Motor neuron (in vitro differentiated cells): Measurements from ENCODE around the gene ZNF10. TPM values are rescaled to one million over a fixed set of nuclear protein-coding genes. Genes with fewer than 3 reads are reported as not detected.
A peak's percentile ranks its signal among the peaks of the same experiment; 100 is the strongest.

Source experiments
- ATAC-seq, 8 experiments: fragments of 200-7000 bp; cut with Tn5 transposase; replicated peaks in 6 of 8; 2 replicates each; pipeline ENCODE4 v1.8.0; 2021; ENCODE audit warnings: mild to moderate bottlenecking in 8 of 8, moderate library complexity in 8 of 8
- H3K27ac ChIP-seq, 2 donors: fragments of 250-450 bp; sonication (Bioruptor Pico); 2 replicates each; pipeline ENCODE4 v1.9.0; 2021; ENCODE audit warnings: antibody characterized with exemption in 2 of 2, mild to moderate bottlenecking in 2 of 2, moderate library complexity in 1 of 2
- H3K4me1 ChIP-seq, 2 donors: fragments of 250-450 bp; sonication (Bioruptor Pico); replicated peaks in 1 of 2; 2 replicates each; pipeline ENCODE4 v1.6.1; 2021; ENCODE audit warnings: antibody characterized with exemption in 2 of 2, mild to moderate bottlenecking in 2 of 2, moderate library complexity in 1 of 2
- H3K4me3 ChIP-seq, 5 donors: fragments of 250-450 bp; sonication (Bioruptor Pico); 2 replicates each; pipeline ENCODE4 v1.9.0; 2021; ENCODE audit warnings: antibody characterized with exemption in 5 of 5, mild to moderate bottlenecking in 5 of 5, moderate library complexity in 4 of 5
- WGBS, 10 experiments: fragments of 450-650 bp; shearing (Covaris generic); methylation state at CpG; one replicate each; pipeline ENCODE4 v1.0.0; 2022; 5-methylcytosine and 5-hydroxymethylcytosine counted together
- in situ Hi-C, 9 experiments: fragments of 400-800 bp; cut with MboI; loops; one replicate each; pipeline ENCODE4 v1.15.0; 2021; ENCODE audit warnings: low sequenced_read_pairs in 9 of 9, low pct_unique_long_range_greater_than_20kb in 2 of 9; ENCODE audit not compliant: unreplicated experiment in 9 of 9
- total RNA-seq, 8 experiments: library from RNA; unstranded; fragments of 300-600 nt; gene quantifications; 2 replicates each; pipeline versions ENCODE4 v1.2.3 to v1.2.4, GENCODE V29; 2022

ZNF10 gene
- total RNA-seq, 8 experiments from 2014 or later: 8.6 to 30.4 (median 25.4) TPM

DNA sequence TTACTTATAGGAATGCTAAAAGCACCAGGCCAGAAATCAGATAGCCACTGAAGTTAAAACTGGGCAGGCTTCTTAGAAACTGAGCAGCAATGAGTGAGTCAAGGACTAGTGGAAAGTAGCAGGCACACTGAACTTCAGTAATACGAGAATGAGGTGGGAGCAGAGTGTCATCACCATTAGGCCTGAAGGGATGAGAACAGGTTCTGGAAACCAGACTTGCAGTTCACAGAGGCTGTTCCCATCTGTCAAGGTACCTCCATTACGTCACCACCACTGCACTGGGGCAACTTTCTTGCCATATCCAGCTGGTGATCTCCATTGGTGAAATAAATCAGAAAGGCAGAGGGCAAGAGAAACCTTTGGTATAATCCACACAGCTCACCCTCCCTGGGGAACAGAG is 15.6 kb downstream of the ZNF10 start:
- H3K27ac ChIP-seq: no peak overlapping the region
- no peak for ATAC-seq
- no peaks in the 10 kb centered on the region for H3K4me1 ChIP-seq
- in situ Hi-C loops: no loop called here
- WGBS, 10 experiments: 50 to 100% (median 94%) methylated on average over 1 to 2 of the region's 2 CpGs; no CpG with 5 or more reads in 2 of the 10 experiments
- no peak overlapping the region for H3K4me3 ChIP-seq

DNA sequence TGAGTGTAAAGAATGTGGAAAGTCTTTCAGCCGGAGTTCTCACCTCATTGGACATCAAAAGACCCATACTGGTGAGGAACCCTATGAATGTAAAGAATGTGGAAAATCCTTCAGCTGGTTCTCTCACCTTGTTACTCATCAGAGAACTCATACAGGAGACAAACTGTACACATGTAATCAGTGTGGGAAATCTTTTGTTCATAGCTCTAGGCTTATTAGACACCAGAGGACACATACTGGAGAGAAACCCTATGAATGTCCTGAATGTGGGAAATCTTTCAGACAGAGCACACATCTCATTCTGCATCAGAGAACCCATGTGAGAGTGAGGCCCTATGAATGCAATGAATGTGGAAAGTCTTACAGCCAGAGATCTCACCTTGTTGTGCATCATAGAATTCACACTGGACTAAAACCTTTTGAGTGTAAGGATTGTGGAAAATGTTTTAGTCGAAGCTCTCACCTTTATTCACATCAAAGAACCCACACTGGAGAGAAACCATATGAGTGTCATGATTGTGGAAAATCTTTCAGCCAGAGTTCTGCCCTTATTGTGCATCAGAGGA is 25.8 kb downstream of the ZNF10 start:
- in situ Hi-C loops: no loop called here
- no peak overlapping the region for H3K4me3 ChIP-seq
- ATAC-seq: no peak
- WGBS, 10 experiments: 46 to 100% (median 100%) methylated on average over 1 to 2 of the region's 2 CpGs; no CpG with 5 or more reads in 3 of the 10 experiments
- no peak overlapping the region for H3K27ac ChIP-seq
- no peaks in the 10 kb centered on the region for H3K4me1 ChIP-seq

DNA sequence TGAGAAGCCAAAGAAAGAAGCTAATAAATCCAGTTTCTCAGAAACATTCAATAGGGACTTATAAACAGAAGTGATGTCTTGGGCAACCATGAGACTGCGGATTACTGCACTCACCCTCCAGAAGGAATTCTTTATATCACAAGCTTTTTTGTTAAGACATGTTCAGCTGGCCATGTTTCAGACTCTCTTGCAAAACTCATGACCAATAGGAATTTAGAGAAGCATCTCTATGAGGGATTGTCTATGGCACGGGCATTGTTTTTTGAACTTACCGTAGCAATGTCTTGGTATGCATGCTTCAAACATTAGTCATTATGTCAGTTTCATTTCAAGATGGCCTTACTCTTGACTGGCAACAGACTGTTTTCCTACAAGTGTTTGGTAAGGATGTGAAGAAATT is 35.3 kb downstream of the ZNF10 start:
- WGBS, 10 experiments: 15 to 94% (median 83%) methylated on average over 1 to 3 of the region's 3 CpGs; no CpG with 5 or more reads in 2 of the 10 experiments
- in situ Hi-C loops: no loop called here
- H3K4me3 ChIP-seq: no peak overlapping the region
- no peaks in the 10 kb centered on the region for H3K4me1 ChIP-seq
- ATAC-seq: no peak
- no peak overlapping the region for H3K27ac ChIP-seq

DNA sequence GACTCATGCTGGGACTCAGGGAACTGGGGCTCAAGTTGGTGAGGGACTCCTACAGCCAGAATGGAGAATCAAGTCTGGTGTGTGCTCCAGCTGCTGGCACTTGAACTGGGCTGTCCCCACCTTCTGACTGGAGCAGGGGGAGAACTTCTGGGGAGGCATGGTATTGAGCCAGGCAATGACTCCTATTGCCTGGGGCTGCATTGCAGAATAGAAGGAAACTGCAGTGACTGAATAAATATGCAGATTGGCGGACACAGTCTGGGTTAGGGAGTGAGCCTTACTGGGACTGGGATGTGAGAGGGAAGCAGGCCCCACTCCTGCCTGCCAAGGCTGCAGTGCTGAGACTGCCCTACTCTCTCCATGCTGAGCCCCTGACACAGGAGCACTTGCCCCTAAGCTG is 42.1 kb downstream of the ZNF10 start:
- whole genome bisulfite sequencing, 10 experiments: no CpG with 5 or more reads among the region's 1 CpG

DNA sequence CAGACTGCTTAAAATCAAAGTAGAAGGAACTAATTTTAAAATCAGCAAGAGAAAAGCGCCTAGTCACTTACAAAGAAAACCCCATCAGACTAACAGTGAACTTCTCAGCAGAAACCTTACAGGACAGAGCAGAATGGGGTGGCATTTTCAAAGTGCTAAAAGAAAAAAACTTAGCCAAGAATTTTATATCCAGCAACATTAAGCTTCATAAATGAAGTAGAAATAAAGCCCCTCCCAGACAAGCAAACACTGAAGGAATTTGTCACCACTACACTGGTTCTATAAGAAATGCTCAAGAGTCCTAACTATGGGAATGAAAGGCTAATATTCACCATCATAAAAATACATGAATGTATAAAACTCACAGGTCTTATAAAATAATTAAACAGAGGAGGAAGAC is 44.5 kb downstream of the ZNF10 start:
- ATAC-seq: no peak
- H3K27ac ChIP-seq: no peak overlapping the region
- H3K4me3 ChIP-seq: no peak overlapping the region
- in situ Hi-C loops: no loop called here
- 0 to 100% (median 50%) methylated on average over 1 of the region's 1 CpG; no CpG with 5 or more reads in 1 of the 10 experiments for WGBS, 10 experiments
- no peaks in the 10 kb centered on the region for H3K4me1 ChIP-seq

More for the DNA sequence above, 42.1 kb downstream of the ZNF10 start:
- Histone ChIP-seq H3K4me1 (no peaks in the 10 kb centered on the region), H3K4me3 (no peak overlapping the region), H3K27ac (no peak overlapping the region)
- in situ Hi-C loops: no loop called here
- ATAC-seq: peak in 1 of 8 experiments; percentile 74

DNA sequence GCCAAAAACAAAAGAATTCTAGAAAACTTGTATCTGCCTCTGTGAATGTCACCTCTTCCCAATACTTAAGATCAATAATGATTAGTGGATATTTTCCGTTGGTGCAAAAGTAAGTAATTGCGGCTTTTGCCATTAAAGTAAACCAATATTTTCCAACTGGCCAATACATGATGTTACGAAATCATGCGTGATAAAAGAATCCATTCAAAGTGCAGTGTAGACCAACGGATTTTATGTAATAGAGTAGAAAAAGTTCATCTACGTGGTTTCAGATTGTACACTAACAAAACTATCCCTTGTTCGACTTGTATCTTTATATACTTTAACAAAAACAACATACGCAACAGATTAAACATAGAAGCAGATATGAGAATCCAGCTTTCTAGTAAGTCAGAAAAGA is 50.2 kb downstream of the ZNF10 start:
- no peak for ATAC-seq
- Histone ChIP-seq H3K4me3 (no peak overlapping the region), H3K27ac (no peak overlapping the region), H3K4me1 (peaks cover 0 to 5% of the 10 kb centered on the region in 2 donors)
- WGBS, 10 experiments: 78 to 100% (median 95%) methylated on average over 3 to 8 of the region's 8 CpGs
- in situ Hi-C loops: no loop called here

DNA sequence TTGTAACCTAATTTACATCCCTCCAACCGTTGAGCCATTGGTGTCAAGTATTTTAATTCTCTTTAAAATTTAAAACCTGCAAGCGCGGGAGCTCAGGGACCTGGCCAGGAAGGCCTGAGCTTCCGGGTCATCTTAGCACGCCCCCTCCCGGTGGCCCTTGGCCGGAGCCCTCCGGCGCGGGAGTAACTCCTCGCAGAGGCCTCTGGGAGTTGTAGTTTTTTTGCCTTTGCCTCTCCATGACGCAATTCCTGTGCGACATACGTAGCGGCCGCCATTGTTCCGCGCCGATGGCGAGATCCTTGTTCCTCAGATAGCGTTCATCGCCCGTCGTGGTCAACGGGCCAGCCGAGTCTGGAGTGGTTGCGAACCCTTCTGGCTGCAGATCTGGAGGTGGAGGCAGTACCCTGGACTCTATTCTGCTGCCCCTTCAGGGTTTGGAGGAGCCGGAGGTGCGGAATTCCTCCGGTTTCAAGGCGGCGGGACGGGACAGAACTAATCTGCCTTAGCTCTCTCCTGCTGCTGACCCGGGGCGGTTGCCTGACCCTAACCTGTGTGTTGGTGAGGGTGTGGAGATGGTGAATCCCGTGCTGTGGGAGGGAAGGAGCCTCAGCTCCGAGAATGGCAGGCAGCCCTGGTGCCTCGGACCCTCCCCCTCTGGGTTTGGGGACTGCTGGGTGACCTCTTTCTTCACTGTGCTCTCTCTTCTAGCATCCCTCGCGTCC is 51.0 kb downstream of the ZNF10 start, which contains the start of gene ZNF268:
TSS of gene ZNF268 (plus strand) at position 258 of the 722 bp plus-strand sequence. CDS start 503 bp downstream, outside the sequence.
- Histone ChIP-seq H3K27ac (peak within 1 kb of the TSS; percentile 86 to 90), H3K4me1 (peaks cover 0 to 5% of the 10 kb centered on the region in 2 donors), H3K4me3 (peak within 1 kb of the TSS; percentile 67 to 92 (median 88))
- peak; percentile 92 to 99 (median 97) for ATAC-seq
- in situ Hi-C loops: no loop called here
- 3 to 33% (median 5%) methylated on average over 2 to 16 of the region's 40 CpGs; no CpG with 5 or more reads in 3 of the 10 experiments for WGBS, 10 experiments

DNA sequence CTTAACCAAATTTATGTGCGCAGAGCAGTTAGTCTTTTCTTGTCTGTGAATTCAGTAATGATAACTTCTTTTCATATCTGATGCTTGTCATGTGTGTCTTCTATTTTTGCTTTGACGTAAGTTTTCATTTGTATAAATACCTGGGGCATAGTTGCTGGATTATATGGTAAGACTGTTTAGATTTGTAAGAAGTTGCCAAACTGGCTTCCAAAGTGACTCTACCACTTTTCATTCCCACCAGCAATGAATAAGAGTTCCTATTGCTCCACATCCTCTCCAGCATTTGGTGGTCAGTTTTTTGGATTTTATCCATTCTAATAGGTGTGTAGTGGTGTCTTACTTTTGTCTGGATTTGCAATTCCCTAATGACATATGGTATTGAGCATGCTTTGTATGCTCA is 59.7 kb downstream of the ZNF10 start:
- H3K4me3 ChIP-seq: no peak overlapping the region
- ATAC-seq: no peak
- 90 to 100% (median 100%) methylated on average over 1 to 2 of the region's 2 CpGs; no CpG with 5 or more reads in 1 of the 10 experiments for WGBS, 10 experiments

DNA sequence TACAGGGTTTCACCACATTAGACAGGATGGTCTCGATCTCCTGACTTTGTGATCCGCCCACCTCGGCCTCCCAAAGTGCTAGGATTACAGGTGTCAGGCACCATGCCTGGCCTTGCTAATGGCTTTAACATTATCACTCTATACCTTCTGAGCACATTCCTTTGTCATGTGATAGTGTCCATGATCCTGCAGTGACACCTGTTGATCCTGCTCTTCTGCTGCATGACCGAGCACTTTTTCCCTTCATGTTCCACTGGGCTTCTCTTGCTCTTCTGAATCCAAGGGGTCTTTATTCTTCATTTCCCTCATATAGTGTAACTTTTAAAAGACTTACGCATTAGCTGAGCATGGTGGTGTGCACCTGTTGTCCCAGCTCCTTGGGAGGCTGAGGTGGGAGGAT is 62.4 kb downstream of the ZNF10 start:
- Histone ChIP-seq H3K4me1 (no peaks in the 10 kb centered on the region), H3K4me3 (no peak overlapping the region), H3K27ac (no peak overlapping the region)
- ATAC-seq: no peak
- in situ Hi-C loops: no loop called here
- 83 to 100% (median 97%) methylated on average over 2 to 5 of the region's 5 CpGs; no CpG with 5 or more reads in 2 of the 10 experiments for WGBS, 10 experiments

More for the DNA sequence above, 59.7 kb downstream of the ZNF10 start:
- in situ Hi-C loops: no loop called here
- Histone ChIP-seq H3K27ac (no peak overlapping the region), H3K4me1 (no peaks in the 10 kb centered on the region)

DNA sequence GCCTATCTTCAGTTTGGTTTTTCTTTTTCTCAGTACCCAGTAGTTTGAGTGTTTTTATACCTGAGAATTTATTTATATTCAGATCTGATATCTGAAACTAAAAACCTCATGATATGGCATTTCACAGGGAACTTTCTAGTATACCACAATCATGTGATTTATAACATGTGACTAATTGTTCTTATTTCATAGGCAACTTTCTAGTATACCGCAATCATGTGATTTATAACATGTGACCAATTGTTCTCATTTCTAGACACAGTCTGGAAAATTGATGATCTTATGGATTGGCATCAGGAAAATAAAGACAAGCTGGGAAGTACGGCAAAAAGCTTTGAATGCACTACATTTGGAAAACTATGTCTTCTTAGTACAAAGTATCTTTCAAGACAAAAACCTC is 71.5 kb downstream of the ZNF10 start:
- no peaks in the 10 kb centered on the region for H3K4me1 ChIP-seq
- ATAC-seq: no peak
- H3K27ac ChIP-seq: no peak overlapping the region
- in situ Hi-C loops: no loop called here
- H3K4me3 ChIP-seq: no peak overlapping the region
- WGBS, 10 experiments: 39 to 100% (median 58%) methylated on average over 1 to 2 of the region's 2 CpGs; no CpG with 5 or more reads in 1 of the 10 experiments

DNA sequence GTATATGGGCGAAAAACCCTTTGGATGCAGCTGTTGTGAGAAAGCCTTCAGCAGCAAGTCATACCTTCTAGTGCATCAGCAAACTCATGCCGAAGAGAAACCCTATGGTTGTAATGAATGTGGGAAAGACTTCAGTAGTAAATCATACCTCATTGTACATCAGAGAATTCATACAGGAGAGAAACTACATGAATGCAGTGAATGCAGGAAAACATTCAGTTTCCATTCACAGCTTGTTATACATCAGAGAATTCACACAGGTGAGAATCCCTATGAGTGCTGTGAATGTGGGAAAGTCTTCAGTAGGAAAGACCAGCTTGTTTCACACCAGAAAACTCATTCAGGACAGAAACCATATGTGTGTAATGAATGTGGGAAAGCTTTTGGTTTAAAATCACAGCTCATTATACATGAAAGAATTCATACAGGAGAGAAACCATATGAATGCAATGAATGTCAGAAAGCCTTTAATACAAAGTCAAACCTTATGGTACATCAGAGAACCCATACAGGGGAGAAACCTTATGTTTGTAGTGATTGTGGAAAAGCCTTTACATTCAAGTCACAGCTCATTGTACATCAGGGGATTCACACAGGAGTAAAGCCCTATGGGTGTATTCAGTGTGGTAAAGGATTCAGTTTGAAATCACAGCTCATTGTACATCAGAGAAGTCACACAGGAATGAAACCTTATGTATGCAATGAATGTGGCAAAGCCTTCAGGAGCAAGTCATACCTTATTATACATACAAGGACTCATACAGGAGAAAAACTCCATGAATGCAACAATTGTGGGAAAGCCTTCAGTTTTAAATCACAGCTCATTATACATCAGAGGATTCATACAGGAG is 72.3 kb downstream of the ZNF10 start:
- 89 to 100% (median 95%) methylated on average over 2 of the region's 2 CpGs; no CpG with 5 or more reads in 3 of the 10 experiments for WGBS, 10 experiments
- no peak for ATAC-seq
- H3K27ac ChIP-seq: no peak overlapping the region
- no peak overlapping the region for H3K4me3 ChIP-seq
- in situ Hi-C loops: no loop called here
- no peaks in the 10 kb centered on the region for H3K4me1 ChIP-seq

DNA sequence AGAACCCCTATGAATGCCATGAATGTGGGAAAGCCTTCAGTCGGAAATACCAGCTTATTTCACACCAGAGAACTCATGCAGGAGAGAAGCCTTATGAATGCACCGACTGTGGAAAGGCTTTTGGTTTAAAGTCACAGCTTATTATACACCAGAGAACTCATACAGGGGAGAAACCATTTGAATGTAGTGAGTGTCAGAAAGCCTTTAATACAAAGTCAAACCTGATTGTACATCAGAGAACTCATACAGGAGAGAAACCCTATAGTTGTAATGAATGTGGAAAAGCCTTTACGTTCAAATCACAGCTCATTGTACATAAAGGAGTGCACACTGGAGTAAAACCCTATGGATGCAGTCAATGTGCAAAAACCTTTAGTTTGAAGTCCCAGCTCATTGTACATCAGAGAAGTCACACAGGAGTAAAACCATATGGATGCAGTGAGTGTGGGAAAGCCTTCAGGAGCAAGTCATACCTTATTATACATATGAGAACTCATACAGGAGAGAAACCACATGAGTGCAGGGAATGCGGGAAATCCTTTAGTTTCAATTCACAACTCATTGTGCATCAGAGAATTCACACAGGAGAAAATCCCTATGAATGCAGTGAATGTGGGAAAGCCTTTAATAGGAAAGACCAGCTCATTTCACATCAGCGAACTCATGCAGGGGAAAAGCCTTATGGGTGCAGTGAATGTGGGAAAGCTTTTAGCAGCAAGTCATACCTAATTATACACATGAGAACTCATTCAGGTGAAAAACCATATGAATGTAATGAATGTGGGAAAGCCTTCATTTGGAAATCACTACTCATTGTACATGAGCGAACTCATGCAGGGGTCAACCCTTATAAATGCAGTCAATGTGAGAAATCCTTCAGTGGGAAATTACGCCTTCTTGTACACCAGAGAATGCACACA is 73.2 kb downstream of the ZNF10 start:
- no peaks in the 10 kb centered on the region for H3K4me1 ChIP-seq
- ATAC-seq: no peak

More for the DNA sequence above, 73.2 kb downstream of the ZNF10 start:
- H3K4me3 ChIP-seq: no peak overlapping the region
- WGBS, 10 experiments: 90 to 100% (median 95%) methylated on average over 3 to 7 of the region's 7 CpGs
- no peak overlapping the region for H3K27ac ChIP-seq
- in situ Hi-C loops: no loop called here
